Esophagus (tissue), 2 donors: ENCODE measurements around the gene COBLL1. TPM values are rescaled to one million over a fixed set of nuclear protein-coding genes. Genes with fewer than 3 reads are reported as not detected.

ENCODE experiments used
- H3K27ac ChIP-seq, 2 donors: one replicate each; pipeline ENCODE4 v1.5.1; 2013; ENCODE audit warnings: low read depth in 2 of 2, mild to moderate bottlenecking in 2 of 2, inconsistent platforms in 1 of 2, low read length in 1 of 2, moderate library complexity in 1 of 2
- H3K27me3 ChIP-seq, 2 donors: one replicate each; pipeline ENCODE4 v1.6.1; 2013; ENCODE audit warnings: low read length in 2 of 2, control low read depth in 1 of 2, mild to moderate bottlenecking in 1 of 2; ENCODE audit not compliant: insufficient read depth in 2 of 2, control insufficient read depth in 1 of 2
- H3K36me3 ChIP-seq, 2 donors: one replicate each; pipeline ENCODE4 v1.6.1; 2013; ENCODE audit warnings: low read length in 1 of 2; ENCODE audit not compliant: control insufficient read depth in 2 of 2, insufficient read depth in 2 of 2
- H3K4me1 ChIP-seq, 2 donors: one replicate each; pipeline ENCODE4 v1.6.1; 2013; ENCODE audit warnings: low read length in 1 of 2; ENCODE audit not compliant: control insufficient read depth in 2 of 2, insufficient read depth in 2 of 2
- H3K4me3 ChIP-seq, 2 donors: one replicate each; pipeline ENCODE4 v1.5.1; 2013; ENCODE audit warnings: low read length in 2 of 2, mild to moderate bottlenecking in 2 of 2, low read depth in 1 of 2, moderate library complexity in 1 of 2
- H3K9me3 ChIP-seq, 2 donors: one replicate each; pipeline ENCODE4 v1.6.1; 2013; ENCODE audit warnings: mild to moderate bottlenecking in 2 of 2, low read depth in 1 of 2, low read length in 1 of 2, moderate library complexity in 1 of 2; ENCODE audit not compliant: control insufficient read depth in 2 of 2, insufficient read depth in 1 of 2
- WGBS, 2 donors: extraction: QIAGEN DNeasy Blood & Tissue Kit; methylation state at CpG; one replicate each; pipeline ENCODE4 v1.1.7; 2013; 5-methylcytosine and 5-hydroxymethylcytosine counted together
- polyA plus RNA-seq, 2 donors: library from polyadenylated mRNA; stranded (reverse); fragments of 200-250 nt; gene quantifications; one replicate each; pipeline ENCODE4 v1.2.3, GENCODE V29; 2013
- donor health status: healthy with polysubstance abuse.
- donor health status: Bipolar disorder and iron deficiency.

The COBLL1 gene
- polyA plus RNA-seq, 2 donors: 18.0 to 27.9 TPM

DNA sequence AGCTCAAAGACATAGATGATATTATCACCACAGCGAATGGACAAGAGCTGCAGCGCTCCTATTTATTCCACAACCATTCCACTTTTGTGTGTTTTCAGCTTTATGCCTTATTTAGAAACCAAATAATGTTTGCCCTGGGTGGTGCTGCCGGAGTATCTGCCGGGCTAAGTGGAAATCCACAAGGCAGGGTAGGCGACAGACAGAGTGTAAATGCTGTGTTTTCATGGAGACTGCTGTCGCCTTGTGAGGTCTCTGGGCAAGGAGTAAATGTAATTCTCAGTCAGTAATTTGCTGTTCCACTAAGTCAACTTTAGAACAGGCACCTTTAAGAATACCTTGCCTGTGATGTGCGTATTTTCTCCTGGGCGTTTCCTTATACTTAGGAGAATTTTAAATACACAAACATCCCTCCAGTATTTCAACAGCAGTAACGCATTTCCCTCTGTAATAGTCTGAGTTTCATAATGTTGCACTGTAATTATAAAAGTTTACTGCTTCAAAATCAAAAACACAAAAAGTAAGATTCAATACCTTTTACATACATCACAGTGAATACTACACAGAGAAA is 60.9 kb downstream of the COBLL1 start:
- no peak overlapping the region for H3K27ac ChIP-seq

DNA sequence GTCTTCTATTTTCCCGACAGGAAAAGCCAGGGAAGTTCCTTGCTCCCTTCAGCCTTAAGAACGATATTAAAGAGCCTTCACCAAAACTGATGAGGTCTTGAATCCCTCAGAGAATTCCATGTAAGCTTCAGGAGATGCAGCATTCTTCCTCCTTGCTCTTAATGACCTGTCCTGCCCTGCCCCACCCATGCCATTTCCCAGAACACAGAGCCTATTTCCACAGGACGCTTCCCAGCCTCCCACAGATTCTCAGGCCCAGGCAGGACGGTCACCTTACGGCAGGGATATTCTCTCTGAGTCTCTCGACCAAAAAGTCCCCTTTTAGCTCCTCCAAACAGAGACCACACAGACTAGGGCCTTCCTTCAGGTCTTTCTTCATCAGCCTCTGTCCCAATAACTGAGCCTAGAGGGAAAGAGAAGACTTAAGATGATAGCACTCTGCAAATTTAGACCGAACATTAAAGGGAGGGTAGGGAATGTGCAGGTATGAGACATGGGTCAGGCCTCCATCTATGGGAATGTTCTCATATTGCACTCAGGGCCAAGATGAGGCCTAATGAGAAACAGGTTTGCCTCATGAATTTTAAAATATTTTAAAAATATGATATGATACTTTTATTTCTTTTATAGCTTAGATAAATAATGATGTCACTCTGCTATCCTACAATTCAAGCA is 62.1 kb downstream of the COBLL1 start:
- Histone ChIP-seq H3K36me3 (no peaks in the 10 kb centered on the region), H3K27ac (no peak overlapping the region), H3K27me3 (no peaks in the 10 kb centered on the region), H3K9me3 (no peaks in the 10 kb centered on the region), H3K4me3 (no peak overlapping the region), H3K4me1 (peaks cover 0 to 9% of the 10 kb centered on the region in 2 donors)
- 81 to 86% methylated on average over 7 of the region's 7 CpGs for WGBS, 2 donors

More for the DNA sequence above, 60.9 kb downstream of the COBLL1 start:
- Histone ChIP-seq H3K36me3 (no peaks in the 10 kb centered on the region), H3K4me3 (no peak overlapping the region), H3K9me3 (no peaks in the 10 kb centered on the region), H3K4me1 (peaks cover 0 to 9% of the 10 kb centered on the region in 2 donors), H3K27me3 (no peaks in the 10 kb centered on the region)
- 85 to 87% methylated on average over 9 of the region's 9 CpGs for WGBS, 2 donors

- H3K36me3 ChIP-seq: no peaks in the 10 kb centered on the region
These were observed 62.9 kb downstream of the COBLL1 start for GRCh38 chr2:164778723-164779122.

DNA sequence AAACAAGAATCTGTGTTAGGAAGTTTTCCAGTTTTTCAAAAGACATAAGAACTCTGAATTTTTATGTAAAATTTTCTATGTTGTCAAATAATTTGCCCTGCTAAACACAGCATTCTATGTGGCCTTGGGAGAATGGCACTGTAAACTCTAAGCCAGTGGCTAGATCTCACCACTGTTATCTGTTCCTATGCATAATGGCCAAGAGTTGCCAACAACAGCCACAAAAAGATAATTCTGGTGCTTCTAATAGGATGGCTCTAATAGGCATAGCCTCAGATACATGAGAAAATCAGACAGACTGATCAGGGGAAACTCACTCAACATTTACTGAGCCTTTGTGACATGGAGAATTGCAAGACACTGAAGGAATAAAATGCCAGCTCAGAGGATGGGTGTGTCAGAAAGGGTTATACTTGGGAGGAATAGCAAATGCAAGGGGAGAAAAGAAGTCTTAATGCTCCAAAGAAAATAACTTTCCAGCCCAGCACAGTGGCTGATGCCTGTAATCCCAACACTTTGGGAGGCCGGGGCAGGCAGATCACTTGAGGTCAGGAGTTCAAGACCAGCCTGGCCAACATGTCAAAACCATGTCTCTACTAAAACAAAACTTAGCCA is 63.7 kb downstream of the COBLL1 start:
- Histone ChIP-seq H3K27me3 (no peaks in the 10 kb centered on the region), H3K9me3 (no peaks in the 10 kb centered on the region), H3K27ac (no peak overlapping the region), H3K36me3 (no peaks in the 10 kb centered on the region), H3K4me1 (peaks cover 0 to 5% of the 10 kb centered on the region in 2 donors), H3K4me3 (no peak overlapping the region)
- 56 to 63% methylated on average over 1 of the region's 1 CpG for WGBS, 2 donors

More at GRCh38 chr2:164778723-164779122, 62.9 kb downstream of the COBLL1 start:
- H3K9me3 ChIP-seq: no peaks in the 10 kb centered on the region
- no peak overlapping the region for H3K27ac ChIP-seq
- no peak overlapping the region for H3K4me3 ChIP-seq
- 78 to 85% methylated on average over 3 of the region's 3 CpGs for WGBS, 2 donors
- H3K27me3 ChIP-seq: no peaks in the 10 kb centered on the region
- H3K4me1 ChIP-seq: peaks cover 0 to 6% of the 10 kb centered on the region in 2 donors

DNA sequence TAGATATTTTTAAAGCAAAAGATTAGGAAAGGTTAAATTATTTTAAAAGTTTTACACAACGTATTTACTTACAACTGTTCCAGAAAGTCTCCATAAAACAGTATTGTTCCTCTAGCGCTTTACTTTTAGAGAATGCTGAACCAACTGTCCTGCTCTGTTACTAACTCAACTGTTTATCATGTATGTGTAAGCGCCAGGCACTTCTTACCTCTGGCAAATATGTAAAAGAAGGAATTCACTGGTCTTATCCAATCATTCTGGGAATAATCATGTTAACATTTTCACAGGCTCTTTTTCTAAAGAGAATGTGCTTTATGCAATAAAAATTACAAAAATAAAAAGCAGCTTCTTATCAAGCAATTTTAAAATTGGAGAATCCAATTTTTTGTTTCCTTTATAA is 68.0 kb downstream of the COBLL1 start:
- Histone ChIP-seq H3K36me3 (no peaks in the 10 kb centered on the region), H3K4me1 (peaks cover 0 to 3% of the 10 kb centered on the region in 2 donors)
- 84 to 93% methylated on average over 3 of the region's 3 CpGs for WGBS, 2 donors

GRCh38 chr2:164773091-164773490 is 68.5 kb downstream of the COBLL1 start:
- H3K27ac ChIP-seq: no peak overlapping the region
- no peak overlapping the region for H3K4me3 ChIP-seq
- H3K9me3 ChIP-seq: no peaks in the 10 kb centered on the region

More for the DNA sequence above, 68.0 kb downstream of the COBLL1 start:
- Histone ChIP-seq H3K27ac (no peak overlapping the region), H3K9me3 (no peaks in the 10 kb centered on the region), H3K27me3 (no peaks in the 10 kb centered on the region), H3K4me3 (no peak overlapping the region)

GRCh38 chr2:164771897-164772296 is 69.7 kb downstream of the COBLL1 start:
- WGBS, 2 donors: 59 to 73% methylated on average over 2 of the region's 2 CpGs
- H3K4me1 ChIP-seq: no peaks in the 10 kb centered on the region
- no peak overlapping the region for H3K27ac ChIP-seq
- no peaks in the 10 kb centered on the region for H3K36me3 ChIP-seq
- H3K27me3 ChIP-seq: no peaks in the 10 kb centered on the region
- H3K9me3 ChIP-seq: no peaks in the 10 kb centered on the region
- no peak overlapping the region for H3K4me3 ChIP-seq

More at GRCh38 chr2:164773091-164773490, 68.5 kb downstream of the COBLL1 start:
- Histone ChIP-seq H3K27me3 (no peaks in the 10 kb centered on the region), H3K4me1 (no peaks in the 10 kb centered on the region), H3K36me3 (no peaks in the 10 kb centered on the region)
- 85 to 88% methylated on average over 3 of the region's 3 CpGs for WGBS, 2 donors

GRCh38 chr2:164770421-164770916 is 71.2 kb downstream of the COBLL1 start:
- H3K4me1 ChIP-seq: no peaks in the 10 kb centered on the region
- 86 to 87% methylated on average over 4 of the region's 4 CpGs for WGBS, 2 donors
- H3K27ac ChIP-seq: no peak overlapping the region
- H3K36me3 ChIP-seq: no peaks in the 10 kb centered on the region
- H3K4me3 ChIP-seq: no peak overlapping the region
- H3K9me3 ChIP-seq: no peaks in the 10 kb centered on the region
- H3K27me3 ChIP-seq: no peaks in the 10 kb centered on the region

DNA sequence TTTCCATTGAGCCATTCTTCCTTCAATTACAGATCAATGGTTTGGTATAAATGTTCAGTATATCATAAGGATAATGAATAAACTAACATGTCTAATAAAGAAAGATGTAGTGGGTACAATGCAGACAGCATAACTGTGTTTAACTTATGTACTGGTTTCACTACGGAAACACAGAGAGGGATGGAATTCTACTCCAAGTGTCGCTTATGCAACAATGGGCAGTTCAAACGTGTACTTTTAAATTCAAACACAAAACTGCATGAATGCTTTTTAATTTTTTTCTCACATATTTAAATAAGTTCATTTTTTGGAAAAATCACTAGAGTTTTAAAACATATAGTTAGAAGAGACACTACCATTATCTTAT is 74.7 kb downstream of the COBLL1 start:
- no peak overlapping the region for H3K27ac ChIP-seq
- no peak overlapping the region for H3K4me3 ChIP-seq
- no peaks in the 10 kb centered on the region for H3K9me3 ChIP-seq
- no peaks in the 10 kb centered on the region for H3K27me3 ChIP-seq
- H3K4me1 ChIP-seq: no peaks in the 10 kb centered on the region
- no peaks in the 10 kb centered on the region for H3K36me3 ChIP-seq
- 82 to 91% methylated on average over 3 of the region's 3 CpGs for WGBS, 2 donors
